Neuronal stem cell (in vitro differentiated cells): ENCODE measurements around the gene NEU4.

Experiments
- DNase-seq: peaks from one replicate; pipeline ENCODE4 v3.0.0-alpha.2; 2013; ENCODE audit warnings: low spot score
- H2AFZ ChIP-seq: one replicate; pipeline ENCODE4 v1.6.1; 2013; ENCODE audit warnings: mild to moderate bottlenecking, low read length, inconsistent platforms
- H2AK5ac ChIP-seq: 2 replicates; pipeline ENCODE4 v1.6.1; 2013; ENCODE audit warnings: low read depth, mild to moderate bottlenecking, inconsistent platforms, low read length, moderate library complexity, mixed read lengths
- H2BK120ac ChIP-seq: 2 replicates; pipeline ENCODE4 v1.6.1; 2013; ENCODE audit warnings: low read depth, mild to moderate bottlenecking, inconsistent platforms, low read length, moderate library complexity, mixed read lengths
- H2BK12ac ChIP-seq: one replicate; pipeline ENCODE4 v1.6.1; 2013; ENCODE audit warnings: low read length, inconsistent platforms
- H2BK15ac ChIP-seq: 2 replicates; pipeline ENCODE4 v1.6.1; 2013; ENCODE audit warnings: mild to moderate bottlenecking, low read length, inconsistent platforms, mixed read lengths
- H2BK5ac ChIP-seq: one replicate; pipeline ENCODE4 v1.6.1; 2013; ENCODE audit warnings: inconsistent platforms, mild to moderate bottlenecking, low read length, moderate library complexity
- H3K14ac ChIP-seq: one replicate; pipeline ENCODE4 v1.6.1; 2013; ENCODE audit warnings: low read length, inconsistent platforms
- H3K18ac ChIP-seq: 2 replicates; pipeline ENCODE4 v1.6.1; 2013; ENCODE audit warnings: low read length, inconsistent platforms
- H3K23ac ChIP-seq: 2 replicates; pipeline ENCODE4 v1.6.1; 2013; ENCODE audit warnings: low read depth, mild to moderate bottlenecking, mixed read lengths, low read length, inconsistent platforms; ENCODE audit not compliant: poor library complexity
- H3K27ac ChIP-seq: replicated peaks from 3 replicates; pipeline ENCODE4 v1.5.1; 2013; ENCODE audit warnings: low read length, inconsistent platforms
- H3K27me3 ChIP-seq, 3 experiments: 2 replicates each; pipeline ENCODE4 v1.6.1; 2013; ENCODE audit warnings: low read length in 3 of 3, mild to moderate bottlenecking in 2 of 3, inconsistent platforms in 1 of 3, low read depth in 1 of 3, mixed read lengths in 1 of 3, moderate library complexity in 1 of 3; ENCODE audit not compliant: control insufficient read depth in 3 of 3, insufficient read depth in 3 of 3
- H3K36me3 ChIP-seq, 2 donors: replicated peaks in 1 of 2; 2 replicates each; pipeline ENCODE4 v1.6.1; 2013; ENCODE audit warnings: low read length in 2 of 2; ENCODE audit not compliant: control insufficient read depth in 2 of 2, insufficient read depth in 2 of 2
- H3K4ac ChIP-seq: 2 replicates; pipeline ENCODE4 v1.6.1; 2013; ENCODE audit warnings: inconsistent platforms, mild to moderate bottlenecking, low read length, moderate library complexity
- H3K4me1 ChIP-seq, 2 donors: 1 replicate in 1 of 2; 2 replicates in 1 of 2; pipeline ENCODE4 v1.6.1; 2013; ENCODE audit warnings: low read length in 2 of 2, low read depth in 1 of 2; ENCODE audit not compliant: control insufficient read depth in 2 of 2, insufficient read depth in 1 of 2
- H3K4me2 ChIP-seq: one replicate; pipeline ENCODE4 v1.6.1; 2013; ENCODE audit warnings: mild to moderate bottlenecking, low read length, inconsistent platforms; ENCODE audit not compliant: insufficient read depth, poor library complexity, severe bottlenecking
- H3K4me3 ChIP-seq, 2 donors: 2 replicates each; pipeline ENCODE4 v1.5.1; 2013; ENCODE audit warnings: low read length in 2 of 2, mild to moderate bottlenecking in 2 of 2, inconsistent platforms in 1 of 2, moderate library complexity in 1 of 2
- H3K79me1 ChIP-seq: one replicate; pipeline ENCODE4 v1.6.1; 2013; ENCODE audit warnings: low read depth, mild to moderate bottlenecking, inconsistent platforms, low read length, moderate library complexity
- H3K9ac ChIP-seq: one replicate; pipeline ENCODE4 v1.6.1; 2013; ENCODE audit warnings: mild to moderate bottlenecking, low read depth, low read length, inconsistent platforms; ENCODE audit not compliant: poor library complexity
- H3K9me3 ChIP-seq, 2 donors: replicated peaks in 1 of 2; 2 replicates each; pipeline versions ENCODE3 to v1.6.1; 2013; ENCODE audit warnings: low read length in 2 of 2, mild to moderate bottlenecking in 2 of 2, inconsistent platforms in 1 of 2, low read depth in 1 of 2, mixed read lengths in 1 of 2, moderate library complexity in 1 of 2; ENCODE audit not compliant: control insufficient read depth in 2 of 2, insufficient read depth in 1 of 2
- H4K8ac ChIP-seq: one replicate; pipeline ENCODE4 v1.6.1; 2013; ENCODE audit warnings: low read depth, mild to moderate bottlenecking, inconsistent platforms, low read length, moderate library complexity
- H4K91ac ChIP-seq: one replicate; pipeline ENCODE4 v1.6.1; 2013; ENCODE audit warnings: low read length, low read depth, mild to moderate bottlenecking, inconsistent platforms; ENCODE audit not compliant: poor library complexity
- WGBS, 2 donors: extraction: QIAGEN DNeasy Blood & Tissue Kit; methylation state at CpG; one replicate each; pipeline ENCODE4 v1.1.7; 2013; ENCODE audit warnings: missing lambda C conversion rate in 2 of 2, mixed read lengths in 1 of 2; ENCODE audit not compliant: insufficient read length in 2 of 2, insufficient replicate concordance in 1 of 2; ENCODE audit errors: extremely low coverage in 2 of 2; 5-methylcytosine and 5-hydroxymethylcytosine counted together

NEU4 gene

DNA sequence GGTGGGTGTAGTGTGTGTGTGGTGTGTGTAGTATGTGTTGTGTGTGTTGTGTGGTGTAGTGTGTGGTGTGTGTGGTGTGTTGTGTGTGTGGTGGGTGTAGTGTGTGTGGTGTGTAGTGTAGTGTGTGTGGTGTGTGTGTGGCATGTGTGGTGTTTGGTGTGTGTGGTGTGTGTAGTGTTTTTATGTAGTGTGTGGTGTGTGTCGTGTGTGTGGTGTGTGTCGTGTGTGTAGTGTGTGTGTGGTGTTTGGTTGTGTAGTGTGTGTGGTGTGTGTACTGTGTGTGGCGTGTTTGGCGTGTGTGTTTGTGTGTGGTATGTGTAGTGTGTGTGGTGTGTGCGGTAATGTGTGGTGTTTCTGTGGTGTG lies 55.8 kb downstream of the NEU4 start:
- Histone ChIP-seq H2BK5ac (no peak overlapping the region), H2AFZ (no peak overlapping the region), H3K27me3 (peaks cover 0 to 29% (median 19%) of the 10 kb centered on the region in 3 experiments), H3K18ac (peak overlapping the region; percentile 11), H2AK5ac (no peak overlapping the region), H3K9me3 (peaks cover 0 to 18% of the 10 kb centered on the region in 2 donors), H3K14ac (peak overlapping the region; percentile 59), H3K23ac (peak overlapping the region; percentile 76), H2BK120ac (no peak overlapping the region), H3K9ac (peak overlapping the region; percentile 87), H2BK15ac (no peak overlapping the region), H3K4me1 (peaks cover 0 to 17% of the 10 kb centered on the region in 2 donors), H4K8ac (no peak overlapping the region), H3K4me2 (no peak overlapping the region), H3K27ac (peak overlapping the region; percentile 7), H3K79me1 (peaks cover 15% of the 10 kb centered on the region), H4K91ac (peak overlapping the region; percentile 65), H3K4me3 (peak overlapping the region in 1 of 2 donors; percentile 73), H2BK12ac (peak overlapping the region; percentile 50), H3K4ac (no peak overlapping the region), H3K36me3 (peaks cover 0 to 8% of the 10 kb centered on the region in 2 donors)
- 100% methylated on average over 5 of the region's 5 CpGs; no CpG with 5 or more reads in 1 of the 2 donors for whole genome bisulfite sequencing, 2 donors
- DNase-seq, result no peak

DNA sequence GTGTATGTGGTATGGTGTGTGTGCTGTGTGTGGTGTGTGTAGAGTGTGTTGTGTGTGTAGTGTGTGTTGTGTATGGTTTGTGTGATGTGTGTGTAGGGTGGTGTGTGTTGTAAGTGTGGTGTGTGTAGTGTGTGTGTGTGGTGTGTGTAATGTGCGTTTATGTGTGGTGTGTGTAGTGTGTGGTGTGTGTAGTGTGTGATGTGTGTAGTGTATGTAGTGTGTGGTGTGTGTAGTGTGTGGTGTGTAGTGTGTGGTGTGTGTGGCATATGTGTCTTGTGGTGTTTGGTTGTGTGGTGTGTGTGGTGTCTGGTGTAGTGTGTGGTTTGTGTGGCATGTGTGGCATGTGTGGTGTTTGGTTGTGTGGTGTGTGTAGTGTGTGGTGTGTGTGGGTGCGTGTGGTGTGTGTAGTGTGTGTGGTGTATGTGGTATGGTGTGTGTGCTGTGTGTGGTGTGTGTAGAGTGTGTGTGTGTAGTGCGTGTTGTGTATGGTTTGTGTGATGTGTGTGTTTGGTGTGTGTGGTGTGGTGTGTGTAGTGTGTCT lies 56.5 kb downstream of the NEU4 start:
- H3K14ac ChIP-seq, result peak overlapping the region; percentile 42
- H2BK12ac ChIP-seq, result peak overlapping the region; percentile 50
- peaks cover 0 to 8% of the 10 kb centered on the region in 2 donors for H3K36me3 ChIP-seq
- no peak overlapping the region for H3K18ac ChIP-seq
- peak overlapping the region; percentile 87 for H3K9ac ChIP-seq
- H4K91ac ChIP-seq, result no peak overlapping the region
- H2BK120ac ChIP-seq, result no peak overlapping the region
- no peak overlapping the region for H3K27ac ChIP-seq
- DNase-seq, result no peak
- no peak overlapping the region for H2BK15ac ChIP-seq
- H3K4me1 ChIP-seq, result peaks cover 0 to 17% of the 10 kb centered on the region in 2 donors
- no peak overlapping the region for H2BK5ac ChIP-seq
- peak overlapping the region; percentile 76 for H3K23ac ChIP-seq
- H3K79me1 ChIP-seq, result peaks cover 15% of the 10 kb centered on the region
- no peak overlapping the region for H2AK5ac ChIP-seq
- 100% methylated on average over 1 to 3 of the region's 3 CpGs for WGBS, 2 donors
- H3K4ac ChIP-seq, result no peak overlapping the region
- H3K27me3 ChIP-seq, result peaks cover 0 to 29% (median 19%) of the 10 kb centered on the region in 3 experiments
- H4K8ac ChIP-seq, result peak overlapping the region; percentile 84
- no peak overlapping the region for H3K4me2 ChIP-seq
- no peak overlapping the region for H2AFZ ChIP-seq
- peaks cover 0 to 18% of the 10 kb centered on the region in 2 donors for H3K9me3 ChIP-seq
- H3K4me3 ChIP-seq, result peak overlapping the region in 1 of 2 donors; percentile 73

GRCh38 chr2:241865957-241866789 lies 57.2 kb downstream of the NEU4 start:
- Histone ChIP-seq H3K4me3 (peak overlapping the region in 1 of 2 donors; percentile 73), H2BK15ac (no peak overlapping the region), H3K27ac (no peak overlapping the region), H3K79me1 (peaks cover 15% of the 10 kb centered on the region), H2BK12ac (no peak overlapping the region), H4K8ac (no peak overlapping the region), H4K91ac (no peak overlapping the region), H3K27me3 (peaks cover 0 to 29% (median 19%) of the 10 kb centered on the region in 3 experiments), H2BK5ac (no peak overlapping the region), H2BK120ac (no peak overlapping the region), H3K14ac (peak overlapping the region; percentile 12), H3K36me3 (peaks cover 0 to 8% of the 10 kb centered on the region in 2 donors), H3K9me3 (peaks cover 0 to 18% of the 10 kb centered on the region in 2 donors), H2AFZ (peak overlapping the region; percentile 2), H3K18ac (peak overlapping the region; percentile 69), H3K4ac (no peak overlapping the region), H3K23ac (peak overlapping the region; percentile 76), H3K4me1 (peaks cover 0 to 17% of the 10 kb centered on the region in 2 donors), H3K9ac (peak overlapping the region; percentile 87), H3K4me2 (no peak overlapping the region), H2AK5ac (no peak overlapping the region)
- peak; percentile 58 for DNase-seq
- WGBS, 2 donors, result no CpG with 5 or more reads among the region's 31 CpGs
